Activated naive CD4-positive, alpha-beta T cell treated with anti-CD3 and anti-CD28 coated beads, Interleukin-2, amount 10 ng/mL, durations not matched to agents 7 days and 5 days (primary cell): Measurements from ENCODE around the gene PODNL1.
A peak's percentile ranks its signal among the peaks of the same experiment; 100 is the strongest.
"Not testable (repeated sequence)": the region's sequence is repeated elsewhere in the genome, so short reads cannot be mapped to it uniquely, and the experiment has no call there.

ENCODE experiments used
- CTCF ChIA-PET: fragments of 350-600 bp; sonication (Branson Sonifier 250); formaldehyde crosslinking; loops from one replicate; lab custom pipeline; 2021; ENCODE audit warnings: antibody characterized with exemption; lab: Charles Lee
- DNase-seq: peaks from one replicate; pipeline ENCODE4 v3.0.0-alpha.2; 2020
- H3K27ac Mint-ChIP-seq: one replicate; pipeline ENCODE4 v1.8.0; 2021; ENCODE audit warnings: mild to moderate bottlenecking, moderate library complexity, mixed read lengths
- H3K27me3 Mint-ChIP-seq: one replicate; pipeline ENCODE4 v1.8.0; 2021; ENCODE audit warnings: mild to moderate bottlenecking, mixed read lengths
- H3K36me3 Mint-ChIP-seq: one replicate; pipeline ENCODE4 v1.8.0; 2021; ENCODE audit warnings: mixed read lengths
- H3K4me1 Mint-ChIP-seq: one replicate; pipeline ENCODE4 v1.8.0; 2021; ENCODE audit warnings: mixed read lengths
- H3K4me3 Mint-ChIP-seq: one replicate; pipeline ENCODE4 v1.8.0; 2021; ENCODE audit warnings: mild to moderate bottlenecking, moderate library complexity, mixed read lengths
- H3K9me3 Mint-ChIP-seq: one replicate; pipeline ENCODE4 v1.8.0; 2021; ENCODE audit warnings: mixed read lengths

PODNL1 gene

DNA sequence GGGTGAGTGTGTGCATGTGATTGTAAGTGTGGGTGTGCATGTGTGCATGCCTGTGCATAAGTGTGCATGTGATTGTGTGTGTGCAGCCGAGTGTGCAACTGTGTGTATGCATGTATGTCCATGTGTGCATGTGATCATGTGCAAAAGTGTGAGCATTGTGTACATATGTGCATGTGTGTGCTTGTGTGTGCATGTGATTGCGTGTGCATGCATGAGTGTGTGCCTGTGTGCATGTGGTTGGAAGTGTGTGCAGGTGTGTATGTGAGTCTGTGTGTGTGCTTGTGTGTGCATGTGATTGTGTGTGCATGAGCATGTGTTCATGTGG, 3.5 kb downstream of the PODNL1 start:
- Mint-ChIP-seq H3K27ac (no peak overlapping the region), H3K4me1 (no peaks in the 10 kb centered on the region), H3K9me3 (no peaks in the 10 kb centered on the region), H3K27me3 (peaks cover 49% of the 10 kb centered on the region), H3K4me3 (no peak overlapping the region), H3K36me3 (no peaks in the 10 kb centered on the region)
- no peak for DNase-seq
- CTCF ChIA-PET: no interaction called here

DNA sequence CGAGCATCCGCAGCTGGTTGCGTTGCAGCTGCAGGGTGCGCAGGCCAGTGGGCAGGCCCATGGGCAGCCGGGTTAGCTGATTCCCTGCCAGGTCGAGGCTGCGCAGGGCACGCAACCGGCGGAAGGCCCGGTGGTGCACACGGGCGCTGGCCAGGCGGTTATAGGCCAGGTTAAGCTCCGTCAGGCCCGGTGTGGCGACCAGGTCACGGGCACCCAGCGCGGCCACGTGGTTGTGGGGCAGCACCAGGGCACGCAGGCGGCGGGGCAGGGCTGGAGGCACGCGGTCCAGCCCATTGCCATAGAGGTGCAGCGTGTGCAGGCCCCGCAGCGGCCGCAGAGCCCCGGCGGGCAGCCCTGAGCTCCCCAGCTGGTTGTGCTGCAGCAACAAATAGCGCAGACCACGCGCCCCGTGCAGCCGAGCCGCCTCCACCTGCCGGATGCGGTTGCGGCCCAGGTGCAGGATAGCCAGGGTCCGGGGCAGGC, 5.3 kb downstream of the PODNL1 start:
- no peak overlapping the region for H3K4me3 Mint-ChIP-seq
- no peaks in the 10 kb centered on the region for H3K9me3 Mint-ChIP-seq
- no peak for DNase-seq
- peaks cover 7% of the 10 kb centered on the region for H3K36me3 Mint-ChIP-seq
- CTCF ChIA-PET: interaction anchor here (0.6 kb wide), 1 partner anchor 22 kb away, joined by 3 read pairs; no protein-coding TSS in a partner anchor
- peaks cover 3% of the 10 kb centered on the region for H3K4me1 Mint-ChIP-seq
- H3K27me3 Mint-ChIP-seq: peaks cover 35% of the 10 kb centered on the region
- H3K27ac Mint-ChIP-seq: no peak overlapping the region

DNA sequence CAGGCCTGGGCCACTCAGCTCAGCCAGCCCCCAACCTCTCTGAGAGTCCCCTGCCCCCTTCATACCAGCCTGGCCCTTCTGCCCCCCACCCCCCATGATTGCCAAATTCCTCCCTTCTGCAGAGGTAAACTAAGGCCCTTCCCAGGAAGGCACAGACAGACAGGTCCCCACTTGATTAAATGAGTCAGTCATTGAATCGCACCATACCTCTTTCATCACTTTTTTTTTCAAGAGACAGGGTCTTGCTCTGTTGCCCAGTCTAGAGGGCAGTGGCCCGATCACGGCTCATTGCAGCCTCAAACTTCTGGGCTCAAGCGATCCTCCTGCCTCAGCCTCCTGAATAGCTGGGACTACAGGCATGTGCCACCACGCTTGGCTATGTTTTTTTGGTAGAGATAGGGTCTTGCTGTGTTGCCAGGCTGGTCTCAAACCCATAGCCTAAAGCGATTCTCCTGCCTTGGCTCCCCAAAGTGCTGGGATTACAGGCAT, 6.0 kb downstream of the PODNL1 start:
- Mint-ChIP-seq H3K27ac (no peak overlapping the region), H3K27me3 (peaks cover 27% of the 10 kb centered on the region), H3K9me3 (no peaks in the 10 kb centered on the region), H3K4me1 (peaks cover 5% of the 10 kb centered on the region), H3K4me3 (no peak overlapping the region), H3K36me3 (peaks cover 7% of the 10 kb centered on the region)
- CTCF ChIA-PET: no interaction called here
- DNase-seq: no peak

DNA sequence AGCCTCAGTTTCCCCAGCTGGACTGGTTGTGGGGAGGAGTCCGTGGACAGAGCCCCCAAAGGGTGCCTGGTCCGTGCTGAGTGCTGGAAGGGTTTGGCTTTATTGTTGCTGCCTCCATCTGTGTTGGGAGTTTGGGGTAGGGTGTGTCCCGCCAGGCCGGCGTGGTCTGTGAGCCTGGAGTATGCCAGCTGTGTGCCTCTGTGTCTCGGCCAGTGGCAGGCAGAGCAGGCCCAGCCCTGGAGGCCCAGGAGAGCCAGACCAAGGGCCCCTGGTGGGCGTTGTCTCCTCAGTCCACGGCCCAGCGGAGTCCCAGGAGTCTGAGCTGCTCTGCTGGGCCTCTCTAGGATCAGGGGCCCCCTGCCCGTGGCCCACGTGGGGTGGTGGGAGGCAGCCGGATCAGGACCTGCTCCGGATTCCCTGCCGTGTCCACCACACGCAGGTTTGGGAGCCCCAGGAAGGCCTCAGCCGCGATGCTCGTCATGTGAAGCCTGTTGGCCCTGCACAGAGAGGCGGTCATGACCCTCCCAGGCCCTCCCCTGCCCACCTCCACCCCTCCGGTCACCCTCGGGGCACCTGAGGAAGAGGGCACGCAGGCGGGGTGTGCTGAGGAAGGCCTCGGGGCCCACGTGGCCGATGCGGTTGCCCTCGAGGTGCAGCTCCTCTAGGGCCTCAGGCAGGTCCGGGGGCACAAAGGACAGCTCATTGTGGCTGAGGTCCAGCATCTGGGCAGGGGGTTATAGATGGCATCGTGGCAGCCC, 6.6 kb downstream of the PODNL1 start:
- peaks cover 11% of the 10 kb centered on the region for H3K36me3 Mint-ChIP-seq
- no peak for DNase-seq

DNA sequence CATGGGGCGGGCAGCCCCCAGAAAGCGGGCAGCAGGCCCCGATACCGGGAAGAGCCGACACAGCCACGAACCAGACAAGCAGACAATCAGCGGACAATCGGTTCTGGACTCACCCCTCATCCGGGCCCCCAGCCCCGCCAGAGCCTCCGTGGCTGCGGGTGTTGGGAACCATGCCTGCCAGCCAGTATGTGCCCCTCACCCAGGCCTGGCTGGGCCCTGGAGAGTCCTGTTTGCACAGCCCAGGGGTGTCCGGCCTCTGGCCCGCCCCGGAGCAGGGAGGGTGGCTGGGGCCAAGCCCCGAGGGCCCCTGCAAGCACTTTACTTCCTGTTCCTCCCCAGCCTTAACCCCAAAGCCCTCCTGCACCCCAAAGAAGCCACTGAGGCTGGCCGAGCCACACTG, 7.8 kb downstream of the PODNL1 start:
- Mint-ChIP-seq H3K9me3 (no peaks in the 10 kb centered on the region), H3K4me1 (peaks cover 16% of the 10 kb centered on the region), H3K27ac (no peak overlapping the region), H3K36me3 (peaks cover 16% of the 10 kb centered on the region), H3K4me3 (no peak overlapping the region), H3K27me3 (peaks cover 18% of the 10 kb centered on the region)
- no peak for DNase-seq
- CTCF ChIA-PET: no interaction called here

More for the DNA sequence above, 6.6 kb downstream of the PODNL1 start:
- Mint-ChIP-seq H3K4me3 (no peak overlapping the region), H3K4me1 (peaks cover 11% of the 10 kb centered on the region), H3K27me3 (peaks cover 27% of the 10 kb centered on the region), H3K27ac (no peak overlapping the region), H3K9me3 (no peaks in the 10 kb centered on the region)
- CTCF ChIA-PET: no interaction called here

DNA sequence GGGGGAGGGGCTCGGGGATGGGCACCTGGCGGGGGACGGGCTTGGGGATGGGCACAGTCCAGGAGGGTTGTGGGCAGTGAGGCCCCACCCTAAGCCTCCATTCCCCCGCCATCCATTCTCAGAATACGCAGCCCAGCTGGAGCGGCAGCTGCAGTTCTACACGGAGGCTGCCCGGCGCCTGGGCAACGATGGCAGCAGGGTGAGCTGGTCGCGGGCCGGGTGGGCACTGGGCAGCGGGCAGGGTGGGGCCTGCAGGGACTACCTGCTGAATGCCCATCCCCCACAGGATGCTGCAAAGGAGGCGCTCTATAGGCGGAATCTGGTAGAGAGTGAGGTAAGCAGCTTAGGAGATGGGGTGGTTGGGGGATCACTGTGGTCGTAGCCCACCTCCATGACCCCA, 8.3 kb downstream of the PODNL1 start:
- H3K27ac Mint-ChIP-seq: no peak overlapping the region
- H3K27me3 Mint-ChIP-seq: peaks cover 13% of the 10 kb centered on the region
- DNase-seq: no peak
- no peak overlapping the region for H3K4me3 Mint-ChIP-seq
- H3K4me1 Mint-ChIP-seq: peaks cover 16% of the 10 kb centered on the region
- H3K9me3 Mint-ChIP-seq: no peaks in the 10 kb centered on the region
- CTCF ChIA-PET: no interaction called here
- H3K36me3 Mint-ChIP-seq: peaks cover 17% of the 10 kb centered on the region

DNA sequence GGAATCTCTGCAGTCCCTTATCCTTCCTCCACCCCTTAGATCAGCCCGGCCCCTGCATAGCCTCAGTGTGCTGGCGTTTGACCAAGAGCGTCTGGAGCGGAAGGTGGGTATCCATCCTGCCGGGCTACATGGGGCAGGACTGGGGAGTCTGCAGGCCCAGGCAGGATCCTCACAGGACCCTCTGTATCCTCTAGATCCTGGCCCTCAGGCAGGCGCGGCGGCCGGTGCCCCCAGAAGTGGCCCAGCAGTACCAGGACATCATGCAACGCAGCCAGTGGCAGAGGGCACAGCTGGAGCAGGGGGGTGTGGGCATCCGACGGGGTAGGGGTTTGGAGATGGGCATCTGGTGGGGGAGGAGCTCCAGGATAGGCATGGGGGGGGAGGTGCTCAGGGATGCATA, 8.9 kb downstream of the PODNL1 start:
- DNase-seq: no peak
- H3K4me1 Mint-ChIP-seq: peaks cover 16% of the 10 kb centered on the region
- CTCF ChIA-PET: interaction anchor here (0.7 kb wide), 1 partner anchor 29 kb away, joined by 3 read pairs; no protein-coding TSS in a partner anchor
- H3K36me3 Mint-ChIP-seq: peaks cover 21% of the 10 kb centered on the region
- peaks cover 10% of the 10 kb centered on the region for H3K27me3 Mint-ChIP-seq
- H3K4me3 Mint-ChIP-seq: no peak overlapping the region
- H3K27ac Mint-ChIP-seq: no peak overlapping the region
- H3K9me3 Mint-ChIP-seq: no peaks in the 10 kb centered on the region

DNA sequence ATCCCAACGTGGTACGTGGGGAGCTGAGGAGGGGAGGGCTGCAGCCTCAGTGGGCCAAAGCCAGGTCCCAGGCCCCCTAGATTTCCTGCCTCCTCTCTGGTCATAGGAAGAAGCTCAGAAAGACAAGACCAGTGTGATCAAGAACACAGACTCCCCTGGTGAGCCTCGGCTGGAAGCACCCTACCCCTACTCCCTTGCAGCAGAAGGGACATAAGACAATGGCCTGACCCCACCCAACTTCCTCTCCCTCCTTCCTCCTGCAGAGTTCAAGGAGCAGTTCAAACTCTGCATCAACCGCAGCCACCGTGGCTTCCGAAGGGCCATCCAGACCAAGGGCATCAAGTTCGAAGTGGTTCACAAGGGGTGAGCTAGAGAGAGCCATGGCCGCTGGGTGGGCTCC, 11.5 kb downstream of the PODNL1 start:
- H3K4me3 Mint-ChIP-seq: no peak overlapping the region
- peaks cover 39% of the 10 kb centered on the region for H3K36me3 Mint-ChIP-seq
- H3K27ac Mint-ChIP-seq: peak overlapping the region; percentile 42
- no peaks in the 10 kb centered on the region for H3K27me3 Mint-ChIP-seq
- H3K9me3 Mint-ChIP-seq: no peaks in the 10 kb centered on the region
- CTCF ChIA-PET: no interaction called here
- no peak for DNase-seq
- H3K4me1 Mint-ChIP-seq: peaks cover 19% of the 10 kb centered on the region

DNA sequence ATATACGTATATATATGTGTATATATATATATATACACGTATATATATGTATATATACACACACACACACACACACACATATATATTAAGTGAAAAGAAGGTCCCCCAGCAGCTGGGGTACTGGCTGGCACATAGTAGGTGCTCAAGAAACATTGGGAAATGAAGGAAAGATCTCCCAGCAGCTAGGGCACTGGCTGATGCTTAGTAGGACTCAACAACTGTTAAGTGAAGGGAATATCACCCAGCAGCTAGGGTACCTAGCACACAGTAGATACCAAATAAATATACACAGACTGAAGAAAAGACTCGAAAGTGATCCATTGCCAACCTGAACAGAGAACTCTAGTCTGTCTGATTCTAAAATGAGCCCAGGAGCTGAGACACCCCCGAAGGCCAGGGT, 12.2 kb downstream of the PODNL1 start:
- Mint-ChIP-seq H3K4me1 (peaks cover 20% of the 10 kb centered on the region), H3K9me3 (peaks cover 3% of the 10 kb centered on the region), H3K4me3 (no peak overlapping the region), H3K27ac (no peak overlapping the region), H3K27me3 (no peaks in the 10 kb centered on the region), H3K36me3 (peaks cover 46% of the 10 kb centered on the region)
- no peak for DNase-seq
- CTCF ChIA-PET: no interaction called here

DNA sequence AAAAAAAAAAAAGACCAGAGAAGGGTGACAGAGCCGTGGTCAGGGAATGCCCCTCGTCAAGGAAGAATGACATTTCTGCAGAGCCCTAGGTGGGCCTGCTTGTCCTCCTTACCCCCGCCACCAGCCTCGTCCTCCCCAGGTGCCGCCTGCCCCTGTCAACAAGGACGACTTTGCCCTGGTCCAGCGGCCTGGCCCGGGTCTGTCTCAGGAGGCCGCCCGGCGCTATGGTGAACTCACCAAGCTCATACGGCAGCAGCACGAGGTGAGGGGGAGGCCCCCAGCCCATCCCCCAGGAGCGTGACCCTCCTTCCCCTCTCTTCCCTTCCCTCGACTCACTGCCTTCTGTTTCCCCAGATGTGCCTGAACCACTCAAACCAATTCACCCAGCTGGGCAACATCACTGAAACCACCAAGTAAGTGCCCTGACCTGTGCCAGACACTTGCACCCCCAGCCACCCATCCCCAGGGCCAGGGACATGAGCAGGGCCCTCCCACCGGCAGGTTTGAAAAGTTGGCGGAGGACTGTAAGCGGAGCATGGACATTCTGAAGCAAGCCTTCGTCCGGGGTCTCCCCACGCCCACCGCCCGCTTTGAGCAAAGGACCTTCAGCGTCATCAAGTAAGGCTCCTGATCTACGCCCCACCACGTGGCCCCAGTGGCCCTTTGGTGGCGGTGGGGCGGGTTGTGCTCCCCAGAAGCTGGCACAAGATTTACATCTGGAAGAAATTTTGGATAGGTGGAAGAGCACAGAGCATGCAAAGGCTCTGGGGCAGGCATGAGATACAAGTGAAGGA, 14.8 kb downstream of the PODNL1 start:
- Mint-ChIP-seq H3K36me3 (peaks cover 61% of the 10 kb centered on the region), H3K27ac (no peak overlapping the region), H3K9me3 (peaks cover 9% of the 10 kb centered on the region), H3K4me3 (no peak overlapping the region), H3K27me3 (no peaks in the 10 kb centered on the region), H3K4me1 (peaks cover 21% of the 10 kb centered on the region)
- CTCF ChIA-PET: interaction anchor here (0.8 kb wide), 1 partner anchor 136 kb away, joined by 3 read pairs; no protein-coding TSS in a partner anchor
- no peak for DNase-seq

DNA sequence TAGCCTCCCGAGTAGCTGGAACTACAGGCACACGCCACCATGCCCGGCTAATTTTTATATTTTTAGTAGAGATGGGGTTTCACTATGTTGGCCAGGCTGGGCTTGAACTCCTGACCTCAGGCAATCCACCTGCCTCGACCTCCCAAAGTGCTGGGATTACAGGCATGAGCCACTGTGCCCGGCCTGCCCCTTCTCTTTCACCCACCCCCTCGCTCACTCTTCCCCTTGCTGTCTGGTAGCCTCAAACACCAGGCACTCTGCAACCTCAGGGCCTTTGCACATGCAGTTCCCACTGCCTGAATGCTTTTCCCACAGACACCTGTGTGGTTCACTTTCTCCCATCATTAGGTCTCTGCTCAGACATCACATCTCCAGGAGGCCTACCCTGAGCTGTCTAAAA, 16.1 kb downstream of the PODNL1 start:
- Mint-ChIP-seq H3K36me3 (peaks cover 58% of the 10 kb centered on the region), H3K4me1 (peaks cover 16% of the 10 kb centered on the region)
- DNase-seq, H3K27me3 Mint-ChIP-seq, H3K4me3 Mint-ChIP-seq, H3K27ac Mint-ChIP-seq, H3K9me3 Mint-ChIP-seq: not testable (repeated sequence)
- CTCF ChIA-PET: interaction anchor here (0.7 to 0.8 kb wide), 2 partner anchors 19 to 20 kb away, joined by 3 read pairs; no protein-coding TSS in a partner anchor

DNA sequence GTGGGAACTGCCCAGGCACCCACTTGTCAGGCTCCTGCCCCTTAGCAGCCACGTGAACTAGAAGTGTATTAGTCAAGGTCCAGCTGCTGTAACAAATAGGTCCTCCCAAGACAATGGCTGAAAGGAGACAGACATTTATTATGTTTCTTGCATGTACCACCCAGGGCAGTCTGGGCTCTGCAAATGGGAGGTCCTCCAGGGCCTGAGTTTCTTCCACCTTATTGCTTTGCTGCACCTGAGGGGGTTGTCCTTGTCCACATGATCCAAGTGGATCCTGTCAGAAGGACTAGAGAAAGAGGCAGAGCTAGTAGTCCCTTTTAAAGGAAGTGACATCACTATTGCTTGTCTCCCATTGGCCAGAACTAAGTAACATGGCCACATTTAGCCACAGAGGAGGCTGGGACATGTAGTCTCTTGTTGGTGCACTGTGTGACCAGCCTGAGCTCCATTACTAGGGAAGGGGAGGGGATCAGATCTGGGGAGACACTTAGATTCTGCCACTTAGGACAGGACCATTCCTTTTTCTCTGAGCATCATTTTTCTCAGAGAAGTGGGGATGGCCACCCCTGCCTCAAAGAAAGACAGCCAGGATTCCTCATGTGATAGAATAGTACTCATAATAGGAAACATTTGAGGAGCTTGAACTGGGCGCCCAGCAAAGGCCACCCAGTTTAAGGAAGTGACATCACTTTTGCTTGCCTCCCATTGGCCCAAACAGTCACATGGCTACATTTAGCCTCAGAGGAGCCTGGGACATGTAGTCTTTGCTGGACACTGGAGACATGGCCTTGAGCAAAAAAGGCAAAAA, 17.1 kb downstream of the PODNL1 start:
- Mint-ChIP-seq H3K9me3 (peaks cover 9% of the 10 kb centered on the region), H3K4me3 (no peak overlapping the region), H3K27me3 (no peaks in the 10 kb centered on the region), H3K36me3 (peaks cover 51% of the 10 kb centered on the region), H3K27ac (no peak overlapping the region), H3K4me1 (peaks cover 7% of the 10 kb centered on the region)
- DNase-seq: peak; percentile 49
- CTCF ChIA-PET: interaction anchor here (0.7 to 0.8 kb wide), 2 partner anchors 18 to 19 kb away, joined by 3 read pairs; no protein-coding TSS in a partner anchor

DNA sequence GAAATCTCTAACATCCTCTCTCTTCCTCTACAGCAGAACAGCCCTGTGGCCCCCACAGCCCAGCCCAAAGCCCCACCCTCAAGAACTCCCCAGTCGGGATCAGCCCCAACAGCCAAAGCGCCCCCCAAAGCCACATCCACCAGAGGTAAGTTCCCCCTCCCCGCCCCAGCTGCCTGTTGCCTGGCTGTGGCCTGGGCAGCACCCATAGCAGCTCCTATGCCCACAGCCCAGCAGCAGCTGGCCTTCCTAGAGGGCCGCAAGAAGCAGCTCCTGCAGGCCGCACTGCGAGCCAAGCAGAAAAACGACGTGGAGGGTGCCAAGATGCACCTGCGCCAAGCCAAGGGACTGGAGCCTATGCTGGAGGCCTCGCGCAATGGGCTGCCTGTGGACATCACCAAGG, 17.7 kb downstream of the PODNL1 start:
- Mint-ChIP-seq H3K27me3 (no peaks in the 10 kb centered on the region), H3K27ac (no peak overlapping the region), H3K4me3 (no peak overlapping the region), H3K4me1 (peaks cover 5% of the 10 kb centered on the region), H3K9me3 (peaks cover 9% of the 10 kb centered on the region), H3K36me3 (peaks cover 49% of the 10 kb centered on the region)
- DNase-seq: no peak
- CTCF ChIA-PET: no interaction called here
